ENCODE results near the gene C10orf120.

The C10orf120 gene
- total RNA-seq, result 0 reads per million in 2 experiments

- no peak for DNase-seq (ENCODE audit: low read depth)
Measured at GRCh38 chr10:122699796-122700455, at the start of gene C10orf120. Gene C10orf120, minus strand, starts transcription at chr10:122699846. Its CDS starts 56 bp downstream, at chr10:122699790.

GRCh38 chr10:122748496-122748895 lies 48.9 kb upstream of the C10orf120 start:
- DNase-seq (ENCODE audit: low read depth), result no peak

GRCh38 chr10:122746408-122746807 lies 46.8 kb upstream of the C10orf120 start:
- DNase-seq (ENCODE audit: low read depth), result no peak

- no peak for DNase-seq (ENCODE audit: low read depth)
Measured at GRCh38 chr10:122744257-122744656, 44.6 kb upstream of the C10orf120 start.

GRCh38 chr10:122740640-122741039 lies 41.0 kb upstream of the C10orf120 start:
- DNase-seq (ENCODE audit: low read depth), result no peak

GRCh38 chr10:122738031-122738430 lies 38.4 kb upstream of the C10orf120 start:
- no peak for DNase-seq (ENCODE audit: low read depth)

GRCh38 chr10:122733931-122734665 lies 34.5 kb upstream of the C10orf120 start:
- DNase-seq (ENCODE audit: low read depth), result no peak

- no peak for DNase-seq (ENCODE audit: low read depth)
Measured at GRCh38 chr10:122733443-122733842, 33.8 kb upstream of the C10orf120 start.

- no peak for DNase-seq (ENCODE audit: low read depth)
Measured at GRCh38 chr10:122730238-122730637, 30.6 kb upstream of the C10orf120 start.

GRCh38 chr10:122729126-122729525 lies 29.5 kb upstream of the C10orf120 start:
- DNase-seq (ENCODE audit: low read depth), result no peak

GRCh38 chr10:122727426-122727825 lies 27.8 kb upstream of the C10orf120 start:
- DNase-seq (ENCODE audit: low read depth), result no peak

GRCh38 chr10:122725768-122726167 lies 26.1 kb upstream of the C10orf120 start:
- DNase-seq (ENCODE audit: low read depth), result no peak

GRCh38 chr10:122725006-122725405 lies 25.4 kb upstream of the C10orf120 start:
- DNase-seq (ENCODE audit: low read depth), result no peak

GRCh38 chr10:122721111-122721510 lies 21.5 kb upstream of the C10orf120 start:
- no peak for DNase-seq (ENCODE audit: low read depth)

- DNase-seq (ENCODE audit: low read depth), result no peak
Measured at GRCh38 chr10:122716025-122716424, 16.4 kb upstream of the C10orf120 start.

- no peak for DNase-seq (ENCODE audit: low read depth)
Measured at GRCh38 chr10:122715576-122715975, 15.9 kb upstream of the C10orf120 start.

GRCh38 chr10:122713091-122713885 lies 13.6 kb upstream of the C10orf120 start:
- no peak for DNase-seq (ENCODE audit: low read depth)

- DNase-seq (ENCODE audit: low read depth), result no peak
Measured at GRCh38 chr10:122710576-122710975, 10.9 kb upstream of the C10orf120 start.

- DNase-seq (ENCODE audit: low read depth), result no peak
Measured at GRCh38 chr10:122709971-122710370, 10.3 kb upstream of the C10orf120 start.

- DNase-seq (ENCODE audit: low read depth), result no peak
Measured at GRCh38 chr10:122707535-122707934, 7.9 kb upstream of the C10orf120 start.

- no peak for DNase-seq (ENCODE audit: low read depth)
Measured at GRCh38 chr10:122706947-122707346, 7.3 kb upstream of the C10orf120 start.

GRCh38 chr10:122706467-122706866 lies 6.8 kb upstream of the C10orf120 start:
- no peak for DNase-seq (ENCODE audit: low read depth)

Measured in T follicular helper cell (primary cell).